ENCODE measurements around the gene TIAM1. TPM values are rescaled to one million over a fixed set of nuclear protein-coding genes. Genes with fewer than 3 reads are reported as not detected.
"Not testable (repeated sequence)": the region's sequence is repeated elsewhere in the genome, so short reads cannot be mapped to it uniquely, and the experiment has no call there.

TIAM1 gene
- total RNA-seq, 1 donor from 2014 or later: 5.4 TPM

DNA sequence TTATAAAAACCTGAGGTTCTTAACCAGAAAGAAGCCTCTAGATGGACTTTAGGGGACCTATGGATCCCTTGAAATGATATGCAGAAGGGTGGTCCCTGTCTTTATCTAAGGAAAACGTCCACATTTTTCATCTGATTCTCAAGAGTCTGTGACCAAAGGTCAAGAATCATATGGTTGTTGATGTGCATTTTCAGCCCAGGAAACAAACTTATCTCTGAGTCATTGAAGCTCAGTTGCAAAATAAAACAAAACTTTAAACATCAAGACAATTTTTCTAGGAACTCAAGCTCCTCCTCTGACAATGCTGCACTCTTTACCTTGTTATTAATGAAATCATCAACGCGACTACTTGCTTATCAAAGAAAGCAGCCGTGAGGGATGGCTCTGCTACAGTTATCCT lies 83.3 kb downstream of the TIAM1 start:
- no peak for DNase-seq (ENCODE audit: extremely low read depth, low read depth, low spot score)

DNA sequence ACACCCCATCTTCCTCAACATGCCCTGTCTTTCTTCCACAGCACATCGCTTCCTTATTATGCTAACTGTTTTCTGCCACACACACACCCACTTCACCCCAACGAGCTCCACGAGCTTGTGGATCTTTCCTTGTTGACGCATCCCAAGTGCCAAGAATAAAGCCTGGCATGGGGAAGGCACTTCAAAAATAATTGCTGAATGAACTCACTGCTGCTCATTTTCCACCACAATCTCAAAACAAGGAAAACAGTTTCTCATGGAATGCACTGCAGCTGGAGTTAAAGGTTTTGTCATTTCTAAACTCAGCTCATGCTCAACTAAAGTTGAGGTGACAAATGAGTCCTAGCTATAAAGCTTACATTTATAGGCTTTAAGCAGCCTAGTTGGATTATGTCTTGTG lies 86.0 kb downstream of the TIAM1 start:
- no peak for DNase-seq (ENCODE audit: extremely low read depth, low read depth, low spot score)

DNA sequence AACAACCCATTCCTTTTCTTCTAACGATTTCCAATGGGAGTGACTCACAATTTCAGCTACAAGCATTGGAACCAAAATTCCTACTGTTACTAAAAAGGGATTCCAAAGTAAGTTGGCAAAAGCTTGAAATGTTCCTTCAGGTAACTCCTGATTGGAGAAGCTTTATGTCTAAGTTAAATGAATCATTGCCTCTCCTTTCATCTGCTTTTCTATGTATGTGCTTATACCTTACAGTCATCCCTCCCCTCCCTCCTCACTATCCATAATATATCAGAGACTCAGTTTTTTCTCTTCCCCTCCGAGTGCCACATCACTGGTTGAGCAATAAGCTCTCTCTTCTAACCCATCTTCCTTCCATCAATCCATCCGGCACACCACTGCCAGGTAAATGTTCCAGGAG lies 86.8 kb downstream of the TIAM1 start:
- DNase-seq (ENCODE audit: extremely low read depth, low read depth, low spot score): no peak

DNA sequence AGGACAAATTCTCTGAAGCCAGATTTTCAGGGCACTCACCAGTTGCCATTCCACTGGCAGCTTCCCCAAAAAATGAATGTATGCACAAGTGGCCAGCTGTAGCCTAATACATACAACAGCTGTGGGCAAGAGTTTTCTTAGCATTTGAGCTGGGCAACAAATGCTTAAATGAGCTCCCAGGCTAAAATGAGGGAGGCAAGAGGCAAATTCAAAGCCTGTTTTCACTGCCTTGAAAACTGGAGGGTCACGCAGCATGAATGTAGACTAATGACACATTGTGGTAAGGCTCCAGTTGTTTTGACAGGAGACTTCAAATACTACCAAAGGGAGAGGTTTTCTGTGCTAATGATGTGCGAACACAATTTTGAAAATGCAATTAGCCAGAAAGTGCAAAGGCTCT lies 88.2 kb downstream of the TIAM1 start:
- no peak for DNase-seq (ENCODE audit: extremely low read depth, low read depth, low spot score)

DNA sequence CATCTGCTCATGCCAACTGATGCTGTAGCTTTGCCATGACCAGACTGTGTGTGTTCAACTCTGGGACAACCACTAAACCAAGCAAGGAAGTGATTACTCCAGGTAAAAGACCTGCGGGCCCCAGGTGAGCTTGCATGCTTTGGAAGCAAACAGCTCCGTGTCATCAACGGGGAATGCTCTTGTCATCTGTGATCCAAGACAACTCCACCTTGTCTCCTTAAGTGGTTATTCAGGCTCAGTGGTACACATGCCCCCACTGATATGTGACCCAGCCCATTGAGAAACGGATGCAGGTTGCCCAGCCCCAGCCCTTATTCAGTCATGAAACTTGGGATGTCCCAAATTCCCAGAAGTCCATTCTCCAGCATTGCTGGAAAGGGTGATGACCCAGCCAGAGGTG lies 89.0 kb downstream of the TIAM1 start:
- no peak for DNase-seq (ENCODE audit: extremely low read depth, low read depth, low spot score)

DNA sequence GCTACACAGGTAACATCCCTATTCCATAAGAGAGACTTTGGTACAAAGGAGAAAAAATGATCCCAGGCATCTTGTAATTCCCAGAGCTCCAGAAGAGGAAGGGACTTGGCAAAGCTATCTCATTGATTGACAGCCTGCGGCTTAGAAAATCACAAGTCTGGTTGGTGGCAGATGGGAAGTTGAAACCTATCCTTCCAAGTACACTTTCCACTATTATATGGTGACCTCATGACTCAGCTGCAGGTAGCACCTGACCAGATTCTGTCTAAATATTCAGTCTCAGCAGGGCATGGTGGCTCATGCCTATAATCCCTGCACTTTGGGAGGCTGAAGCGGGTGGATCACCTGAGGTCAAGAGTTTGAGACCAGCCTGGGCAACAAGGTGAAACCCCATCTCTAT lies 89.9 kb downstream of the TIAM1 start:
- no peak for DNase-seq (ENCODE audit: extremely low read depth, low read depth, low spot score)

DNA sequence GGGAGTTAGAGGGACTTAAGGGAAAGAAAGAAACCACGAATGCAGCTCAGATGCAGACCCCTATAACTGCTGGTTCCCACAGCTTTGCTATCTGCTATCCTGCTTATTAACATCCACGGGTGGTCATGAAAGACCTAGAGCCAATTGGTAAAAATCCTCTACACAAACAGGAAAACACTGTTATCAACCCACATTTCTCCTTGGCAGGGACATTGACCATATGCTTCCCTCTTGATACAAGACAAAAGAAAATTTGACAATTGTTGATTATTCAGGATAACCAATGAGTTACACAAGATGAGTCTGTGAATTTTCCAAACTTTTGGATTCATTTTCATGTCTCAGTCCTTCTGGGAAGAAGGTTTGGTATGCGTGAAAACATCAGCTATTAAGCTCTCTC lies 90.4 kb downstream of the TIAM1 start:
- no peak for DNase-seq (ENCODE audit: extremely low read depth, low read depth, low spot score)

DNA sequence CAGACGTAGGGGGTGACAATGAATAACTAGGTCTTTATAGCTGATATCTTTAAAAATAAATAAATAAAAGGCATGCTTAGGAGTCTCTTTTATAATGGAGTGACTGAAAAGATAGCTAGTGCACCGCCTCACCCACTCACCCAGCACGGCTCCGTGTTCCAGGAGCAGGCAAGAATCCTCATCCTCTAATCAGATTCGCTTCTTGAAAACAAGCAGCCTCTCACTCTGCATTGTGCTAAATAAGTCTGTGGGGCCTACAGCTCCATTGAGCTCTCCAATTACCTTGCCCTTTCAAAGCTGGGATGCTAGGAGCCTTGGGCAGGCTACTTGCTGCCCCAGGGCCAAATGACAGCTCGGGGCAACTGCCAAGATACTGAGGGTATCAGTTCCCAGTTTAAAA lies 91.5 kb downstream of the TIAM1 start:
- DNase-seq (ENCODE audit: extremely low read depth, low read depth, low spot score): no peak

DNA sequence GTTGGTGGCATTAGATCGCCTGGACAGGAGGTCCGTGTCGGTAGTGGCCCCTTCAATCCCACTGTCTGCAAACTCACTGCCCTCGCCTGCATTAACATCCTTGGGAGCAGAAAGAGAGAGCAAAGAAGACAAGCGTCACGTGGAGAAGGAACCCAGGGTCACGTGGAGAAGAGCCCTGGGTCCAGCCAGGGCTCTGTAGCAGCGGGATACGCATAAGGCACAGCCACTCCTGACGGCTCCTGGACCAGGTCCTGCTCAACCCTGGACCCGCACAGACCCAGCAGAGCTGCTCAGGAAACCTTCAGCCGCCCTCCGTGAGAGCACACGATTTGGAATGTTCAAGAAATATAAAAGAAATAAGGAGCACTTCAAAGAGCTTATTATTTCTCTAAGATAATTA lies 92.0 kb downstream of the TIAM1 start:
- DNase-seq (ENCODE audit: extremely low read depth, low read depth, low spot score): no peak

DNA sequence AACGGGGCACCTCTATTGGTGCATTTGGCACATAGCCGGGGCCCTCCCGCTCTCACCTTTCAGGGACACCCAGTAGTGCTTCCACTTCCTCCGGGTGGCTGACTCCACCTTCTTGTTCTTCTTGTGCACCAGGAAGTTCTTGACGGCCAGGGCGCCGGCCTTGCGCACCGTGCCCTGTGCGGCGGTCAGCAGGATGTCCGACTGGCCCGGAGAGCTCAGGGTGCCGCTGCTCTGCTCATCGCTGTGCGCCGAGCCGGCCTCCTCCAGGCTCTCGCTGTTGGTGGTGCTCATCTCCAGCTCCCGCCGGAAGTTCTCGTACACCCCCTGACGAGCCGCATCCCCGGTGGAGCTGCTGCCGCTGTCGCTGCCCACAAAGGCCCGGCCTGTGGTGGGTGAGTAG lies 92.4 kb downstream of the TIAM1 start:
- DNase-seq (ENCODE audit: extremely low read depth, low read depth, low spot score): no peak

DNA sequence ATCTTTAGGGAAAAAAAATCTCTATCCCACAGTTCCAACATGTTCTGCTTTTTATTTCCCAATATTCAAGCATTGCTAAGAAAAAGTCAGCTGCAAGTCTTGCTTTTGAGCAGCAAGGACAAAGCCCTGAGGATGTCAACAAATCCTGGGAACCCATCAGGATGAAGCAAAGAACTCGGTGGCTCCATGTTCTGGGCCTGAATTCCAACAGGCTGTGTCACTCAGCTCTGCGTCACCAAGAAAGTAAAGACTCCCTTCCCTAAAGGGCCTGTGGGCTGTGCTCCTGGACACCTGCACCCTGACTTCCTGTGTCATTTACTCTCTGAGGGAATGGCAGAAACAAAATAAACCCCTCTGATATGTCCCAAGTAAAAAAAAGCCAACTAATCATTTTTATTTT lies 95.5 kb downstream of the TIAM1 start:
- no peak for DNase-seq (ENCODE audit: extremely low read depth, low read depth, low spot score)

DNA sequence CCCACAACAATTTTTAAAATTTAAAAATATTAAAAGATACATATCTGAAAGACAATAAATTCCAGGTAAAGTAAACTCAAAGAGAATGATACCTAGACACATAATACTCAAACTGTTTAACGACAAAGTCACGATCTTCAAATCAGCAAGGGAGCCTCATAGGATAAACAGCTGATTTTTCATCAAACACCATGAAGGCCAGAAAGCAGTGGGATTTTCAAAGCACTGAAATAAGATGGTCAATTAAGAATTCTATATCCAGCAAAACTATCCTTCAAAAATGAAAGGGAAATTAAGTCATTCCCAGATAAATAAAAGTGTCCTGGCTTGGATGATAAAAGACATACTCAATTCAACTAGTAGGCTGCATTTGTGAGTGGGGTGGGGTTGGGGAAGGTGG lies 100.5 kb downstream of the TIAM1 start:
- DNase-seq (ENCODE audit: extremely low read depth, low read depth, low spot score): no peak

DNA sequence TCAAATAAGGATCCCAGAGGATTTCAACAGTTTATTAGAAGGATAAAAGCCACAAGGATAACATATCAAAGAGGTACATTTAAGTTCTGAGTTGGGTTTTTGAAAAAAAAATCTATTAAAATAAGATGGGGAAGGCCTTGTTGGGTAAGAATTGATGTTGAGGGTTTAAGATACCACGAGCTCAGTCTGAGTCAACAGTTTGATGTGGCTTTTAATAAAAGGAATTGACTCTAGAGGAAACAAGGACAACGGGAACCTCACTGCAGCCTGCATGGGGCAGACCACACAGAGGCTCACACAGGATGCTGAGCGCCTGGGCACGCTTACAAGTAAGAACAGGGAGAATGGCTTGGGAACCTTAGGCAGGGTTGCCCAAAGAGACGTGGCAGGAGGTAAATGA lies 107.5 kb downstream of the TIAM1 start:
- no peak for DNase-seq (ENCODE audit: extremely low read depth, low read depth, low spot score)

DNA sequence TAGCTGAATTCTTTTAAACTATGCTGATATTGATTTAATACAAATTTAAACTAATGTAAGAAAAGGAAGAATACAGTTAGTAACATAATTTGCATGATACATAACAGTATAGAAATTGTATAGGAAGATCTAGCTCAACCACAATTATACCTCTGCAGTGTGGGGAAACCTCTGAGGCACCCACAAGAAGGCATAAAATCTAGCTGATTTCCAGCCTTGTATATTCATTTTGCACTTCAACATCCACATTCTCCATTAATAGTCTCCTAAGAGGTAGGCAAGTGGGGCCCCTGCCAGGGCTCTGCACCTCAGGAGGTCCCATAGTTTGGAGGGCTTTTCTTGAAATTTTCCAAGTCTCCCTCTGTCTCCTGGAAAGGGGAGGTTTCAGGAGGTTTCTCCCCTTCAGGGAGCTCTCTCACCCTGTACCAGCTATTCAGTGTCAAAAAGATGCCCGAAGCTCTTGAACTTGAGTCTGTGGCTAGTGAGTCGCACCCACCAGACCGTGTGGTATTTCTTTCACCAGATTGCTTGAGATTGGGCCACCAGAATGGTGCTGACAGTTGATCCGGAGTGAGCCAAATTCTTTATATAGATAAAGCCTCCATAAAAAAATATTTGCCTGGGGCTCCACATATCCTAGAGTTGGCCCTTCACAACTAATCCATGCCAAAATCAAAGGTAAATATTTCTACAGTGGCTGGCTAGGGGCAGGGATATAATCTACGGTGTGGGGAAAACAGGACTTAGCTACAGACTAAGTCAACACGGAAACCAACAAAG lies 108.2 kb downstream of the TIAM1 start:
- DNase-seq (ENCODE audit: extremely low read depth, low read depth, low spot score): no peak

DNA sequence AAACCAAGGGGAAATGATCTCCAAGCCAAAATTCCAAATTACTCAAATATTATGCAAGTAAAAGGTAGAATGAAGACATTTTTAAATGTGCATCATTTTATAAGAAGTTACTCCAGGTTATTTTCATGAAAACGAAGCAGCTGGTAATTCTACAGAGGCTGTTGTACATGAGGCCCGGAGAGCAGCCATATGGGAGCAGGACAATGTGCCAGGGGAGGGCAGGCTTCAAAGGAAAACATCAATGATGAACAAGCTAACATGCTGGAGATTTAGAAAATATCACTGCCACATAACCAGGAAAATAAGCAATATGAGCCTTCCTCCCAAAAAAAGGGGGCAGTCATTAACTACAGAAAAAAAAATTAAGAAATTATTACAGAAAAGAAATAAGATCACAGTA lies 109.1 kb downstream of the TIAM1 start:
- no peak for DNase-seq (ENCODE audit: extremely low read depth, low read depth, low spot score)

DNA sequence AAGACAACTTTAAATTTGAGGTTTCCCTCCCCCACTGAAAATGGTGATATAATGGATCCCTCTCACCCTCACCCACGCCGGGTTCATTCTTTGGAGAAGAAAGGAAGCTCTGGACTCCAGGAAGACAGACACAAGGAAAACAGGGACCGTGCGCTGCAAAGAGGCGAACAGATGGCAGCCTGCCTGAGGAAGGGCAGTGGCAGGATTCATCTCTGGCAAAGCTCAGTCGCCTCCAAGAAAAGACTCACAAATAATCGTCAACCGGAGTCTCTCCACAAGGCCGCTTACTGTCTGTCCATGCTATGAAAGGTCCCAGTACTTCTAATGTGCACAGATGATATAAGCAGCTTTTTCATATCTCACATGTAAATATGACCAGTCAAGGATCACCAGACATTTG lies 110.3 kb downstream of the TIAM1 start:
- no peak for DNase-seq (ENCODE audit: extremely low read depth, low read depth, low spot score)

DNA sequence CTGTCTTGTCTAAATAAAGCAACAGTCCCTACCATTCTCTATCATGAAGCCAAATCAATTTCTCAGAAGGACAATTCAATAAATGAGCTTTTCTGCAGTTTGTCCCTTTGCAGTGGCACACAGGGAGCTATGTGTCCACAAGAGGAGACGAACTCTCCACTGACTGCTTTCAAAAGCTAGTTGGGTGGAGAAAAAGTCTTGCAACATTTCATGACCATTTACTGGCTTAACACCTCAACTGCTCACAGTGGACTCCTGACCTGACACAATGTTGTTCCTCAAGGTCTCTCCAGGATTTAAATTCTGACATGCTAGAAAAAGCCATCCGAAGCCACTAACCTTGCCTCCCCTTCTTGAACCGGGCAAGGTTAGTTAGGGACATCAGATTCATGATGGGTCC lies 111.7 kb downstream of the TIAM1 start:
- DNase-seq (ENCODE audit: extremely low read depth, low read depth, low spot score): no peak

DNA sequence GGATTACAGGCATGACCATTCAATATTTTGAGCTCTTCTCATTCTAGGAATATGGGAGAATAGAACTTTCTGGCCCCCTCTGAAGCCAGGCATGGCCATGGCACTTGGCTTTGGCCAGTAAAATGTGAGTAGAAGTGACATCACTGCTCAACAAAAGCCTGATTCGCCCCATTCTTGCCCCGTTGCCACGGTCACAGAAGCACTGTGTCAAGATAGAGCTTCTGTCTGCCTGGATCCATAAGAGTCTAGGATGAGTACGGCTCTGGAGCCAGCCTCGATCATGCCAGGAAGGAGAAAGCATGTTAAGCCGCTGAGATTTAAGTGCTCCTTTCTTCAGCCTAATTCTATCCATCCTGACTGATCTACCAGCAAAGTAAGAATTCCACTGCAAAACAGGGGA lies 113.1 kb downstream of the TIAM1 start:
- no peak for DNase-seq (ENCODE audit: extremely low read depth, low read depth, low spot score)

DNA sequence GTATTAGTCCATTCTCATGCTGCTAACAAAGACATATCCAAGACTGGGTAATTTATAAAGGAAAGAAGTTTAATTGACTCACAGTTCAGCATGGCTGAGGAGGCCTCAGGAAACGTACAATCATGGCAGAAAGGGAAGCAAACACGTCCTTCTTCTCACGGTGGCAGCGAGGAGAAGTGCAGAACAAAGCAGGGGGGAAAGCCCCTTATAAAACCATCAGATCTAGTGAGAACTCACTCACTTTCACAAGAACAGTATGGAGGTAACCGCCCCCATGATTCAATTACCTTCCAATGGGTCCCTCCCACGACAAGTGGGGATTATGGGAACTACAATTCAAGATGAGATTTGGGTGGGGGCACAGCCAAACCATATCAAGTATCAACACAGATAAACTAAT lies 115.3 kb downstream of the TIAM1 start:
- DNase-seq (ENCODE audit: extremely low read depth, low read depth, low spot score): not testable (repeated sequence)

DNA sequence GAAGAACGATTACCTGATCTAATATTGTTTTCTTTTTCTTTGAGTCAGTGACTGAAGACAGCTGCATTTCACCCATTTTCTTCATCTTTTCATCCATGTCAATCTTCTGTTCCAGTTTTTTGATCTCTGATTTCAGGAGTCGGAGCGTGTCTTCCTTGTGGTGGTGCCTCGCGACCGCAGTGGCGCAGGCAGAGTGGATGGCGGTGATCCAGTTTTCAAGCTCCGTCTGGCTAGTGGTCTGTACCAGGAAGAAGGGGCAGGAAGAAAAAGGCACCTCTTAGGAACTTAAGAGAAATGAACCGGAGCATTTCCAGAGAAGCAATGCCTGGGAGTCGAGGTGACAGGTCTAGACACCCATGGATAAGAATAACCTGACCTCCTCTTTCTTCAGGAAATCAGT lies 118.3 kb downstream of the TIAM1 start:
- DNase-seq (ENCODE audit: extremely low read depth, low read depth, low spot score): no peak

DNA sequence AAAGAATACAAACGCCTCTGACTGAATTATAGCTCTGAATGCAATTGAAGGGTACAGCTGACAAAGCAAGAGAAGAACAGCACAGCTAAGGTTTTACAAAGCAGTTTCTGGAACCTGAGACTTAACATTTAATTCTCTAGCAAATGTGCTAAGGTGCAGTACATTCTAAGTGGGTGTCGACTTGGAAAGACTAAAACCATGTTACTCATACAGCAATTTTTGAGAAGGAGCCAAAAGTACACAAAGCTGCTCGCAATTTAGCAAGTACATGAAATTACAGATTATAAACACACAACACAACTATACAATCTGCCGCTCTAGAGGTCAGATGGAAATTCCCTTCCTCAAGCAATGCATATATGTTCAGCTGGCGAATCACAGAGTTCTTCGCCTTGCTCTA lies 121.9 kb downstream of the TIAM1 start:
- no peak for DNase-seq (ENCODE audit: extremely low read depth, low read depth, low spot score)

DNA sequence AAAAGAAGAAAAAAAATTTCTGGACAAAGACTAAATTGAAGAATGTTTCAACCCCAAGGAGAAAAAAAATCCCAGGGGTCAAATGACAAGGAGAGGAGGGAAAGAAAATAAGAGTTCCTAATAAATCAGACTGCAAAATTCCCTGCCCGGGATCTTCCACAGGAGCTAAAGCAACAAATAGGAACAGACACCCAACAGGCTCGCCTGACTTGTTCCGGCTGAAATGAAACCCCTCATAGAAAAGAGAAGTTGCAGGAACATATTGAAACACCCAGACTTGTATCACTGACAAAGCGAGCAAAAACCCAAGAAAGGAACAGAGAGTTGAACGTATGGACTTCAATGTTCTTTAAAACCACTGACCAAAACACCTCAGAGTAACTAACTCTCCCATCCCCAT lies 123.0 kb downstream of the TIAM1 start:
- no peak for DNase-seq (ENCODE audit: extremely low read depth, low read depth, low spot score)

DNA sequence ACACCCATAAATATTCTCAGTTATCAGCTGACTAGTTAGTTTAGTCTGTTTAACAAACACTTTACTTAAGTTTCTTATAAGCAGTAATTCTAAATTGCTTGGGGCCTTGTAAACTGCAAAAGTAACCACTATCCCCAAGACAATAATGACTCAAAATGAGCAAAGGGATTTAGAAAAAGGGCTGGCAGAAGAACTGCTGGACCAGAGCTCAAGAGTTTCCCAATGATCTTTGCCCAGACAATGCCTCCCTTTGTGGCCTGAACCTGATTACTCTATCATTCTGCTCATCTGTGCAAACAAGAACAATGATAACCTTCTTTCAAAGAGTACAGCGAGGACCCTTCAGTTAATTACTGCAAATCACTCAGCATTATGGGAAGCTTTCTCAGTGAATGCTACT lies 123.5 kb downstream of the TIAM1 start:
- no peak for DNase-seq (ENCODE audit: extremely low read depth, low read depth, low spot score)
